GM19468 (cell line): ENCODE results near the gene ITPRIPL1.
"Not testable (repeated sequence)": the region's sequence is repeated elsewhere in the genome, so short reads cannot be mapped to it uniquely, and the experiment has no call there.

Experiments
- ATAC-seq: cut with Tn5 transposase; IDR thresholded peaks from one replicate; pipeline ENCODE4 v1.9.1; 2021; ENCODE audit warnings: mild to moderate bottlenecking, moderate library complexity, moderate number of reproducible peaks; ENCODE audit not compliant: unreplicated experiment; ENCODE audit errors: extremely low read depth

ITPRIPL1 gene

DNA sequence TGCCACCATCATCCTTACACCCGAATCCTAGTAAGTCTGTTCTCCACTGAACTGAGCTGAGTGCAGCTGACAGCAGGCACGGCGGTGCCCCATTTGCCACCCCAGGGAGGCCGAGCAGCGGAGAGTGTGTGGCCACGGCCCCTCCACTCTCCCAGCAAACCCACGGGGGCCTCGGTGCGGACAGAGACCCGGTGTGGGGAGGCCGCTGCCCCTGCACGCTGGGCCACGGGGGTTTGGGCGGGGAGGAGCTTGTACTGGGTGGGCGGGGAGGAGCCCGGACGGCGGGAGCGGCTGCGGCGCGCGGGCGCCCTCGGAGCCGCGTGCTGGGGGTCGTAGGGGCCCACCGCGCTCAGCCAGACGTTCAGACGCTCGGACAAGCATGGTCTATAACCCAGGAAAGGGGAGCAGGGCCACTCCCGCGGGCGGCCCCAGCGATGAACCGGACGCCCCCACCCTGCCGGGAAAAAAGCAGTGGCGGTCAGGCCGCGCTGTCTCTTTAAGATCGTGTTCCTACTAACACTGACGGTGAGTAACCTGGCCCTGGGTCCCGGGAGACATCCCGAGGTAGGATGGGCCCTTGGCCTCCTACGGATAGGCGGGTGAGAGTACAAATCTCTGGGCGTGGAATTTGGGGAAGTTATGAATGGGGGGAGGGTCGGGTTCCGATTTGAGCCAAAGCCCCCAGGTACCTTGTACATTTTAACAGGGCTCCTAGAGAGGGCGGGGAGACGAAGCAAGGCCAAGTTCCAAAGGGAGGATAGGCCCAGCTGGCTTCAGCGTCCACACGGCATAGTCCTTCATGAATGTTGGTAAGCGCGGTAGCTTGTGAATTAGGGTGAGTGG lies at the start of gene ITPRIPL1:
TSS of gene ITPRIPL1 (plus strand) at position 277 of the 843 bp plus-strand sequence. CDS start at position 800, 523 bp downstream.
- ATAC-seq = no peak

DNA sequence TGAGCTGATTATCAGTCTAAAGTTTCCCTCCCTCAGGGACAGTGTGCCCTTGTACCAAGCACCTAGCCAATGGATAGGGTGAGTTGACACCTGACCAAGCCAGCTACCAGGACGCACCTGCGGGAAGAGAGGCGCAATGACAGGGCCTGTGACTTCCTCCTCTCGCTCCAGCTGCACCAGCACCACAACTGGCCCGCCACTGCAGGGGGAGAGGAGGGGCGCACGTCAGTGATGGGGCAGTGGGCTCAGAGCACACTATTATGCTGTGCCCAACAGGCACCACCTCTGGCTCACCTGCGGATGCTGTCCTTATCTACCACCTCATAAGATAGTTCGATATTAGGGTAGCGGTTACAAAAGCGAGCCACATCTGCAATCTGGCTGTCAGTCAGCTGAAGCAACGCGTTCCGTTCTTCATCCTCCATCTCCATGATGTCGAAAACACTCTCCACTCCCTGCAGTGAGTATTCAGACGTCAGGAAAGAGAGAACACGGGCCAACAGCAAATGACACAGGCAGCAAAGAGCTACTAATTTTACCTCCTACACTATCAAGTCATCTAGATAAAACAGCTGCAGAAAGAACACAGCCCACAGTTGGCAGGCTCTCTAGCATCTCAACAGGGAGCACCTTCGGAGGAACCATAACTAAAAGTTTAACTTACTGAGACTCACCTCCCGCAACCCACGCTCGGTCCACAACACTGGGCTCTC lies 48.2 kb upstream of the ITPRIPL1 start:
- no peak for ATAC-seq

GRCh38 chr2:96287273-96287856 lies 37.8 kb upstream of the ITPRIPL1 start:
- no peak for ATAC-seq

DNA sequence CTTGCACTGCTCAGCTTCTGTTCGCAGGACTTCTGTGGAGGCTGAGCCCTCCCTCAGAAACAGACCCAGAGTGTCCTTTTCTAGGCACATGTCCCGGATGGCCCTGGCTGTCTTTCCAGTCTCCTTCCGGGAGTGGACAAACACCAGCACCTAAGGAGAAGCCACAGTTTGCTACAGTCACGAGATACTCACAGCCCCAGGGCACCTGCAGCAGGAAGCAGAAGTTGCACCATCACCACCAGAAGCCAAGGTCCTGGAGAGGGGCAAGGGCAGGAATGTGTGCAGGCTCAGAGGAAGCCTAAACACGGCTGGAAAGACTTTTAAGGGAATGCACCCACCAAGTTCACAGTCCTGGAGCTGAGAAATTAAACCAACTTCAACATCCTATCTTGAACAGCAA lies 33.4 kb upstream of the ITPRIPL1 start:
- no peak for ATAC-seq

DNA sequence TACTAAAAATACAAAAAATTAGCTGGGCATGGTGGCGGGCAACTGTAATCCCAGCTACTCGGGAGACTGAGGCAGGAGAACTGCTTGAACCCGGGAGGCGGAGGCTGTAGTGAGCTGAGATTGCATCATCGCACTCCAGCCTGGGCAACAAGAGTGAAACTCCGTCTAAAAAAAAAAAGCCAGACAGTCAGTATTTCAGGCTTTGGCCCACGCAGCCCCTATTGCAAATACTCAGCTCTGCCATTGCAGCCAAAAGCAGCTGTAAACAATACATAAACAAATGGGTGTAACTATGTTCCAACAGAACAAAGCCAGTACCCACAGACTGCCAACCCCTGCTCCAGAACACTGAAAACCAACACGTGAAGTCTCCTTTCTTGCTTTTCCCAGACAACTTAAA lies 30.8 kb upstream of the ITPRIPL1 start:
- not testable (repeated sequence) for ATAC-seq

DNA sequence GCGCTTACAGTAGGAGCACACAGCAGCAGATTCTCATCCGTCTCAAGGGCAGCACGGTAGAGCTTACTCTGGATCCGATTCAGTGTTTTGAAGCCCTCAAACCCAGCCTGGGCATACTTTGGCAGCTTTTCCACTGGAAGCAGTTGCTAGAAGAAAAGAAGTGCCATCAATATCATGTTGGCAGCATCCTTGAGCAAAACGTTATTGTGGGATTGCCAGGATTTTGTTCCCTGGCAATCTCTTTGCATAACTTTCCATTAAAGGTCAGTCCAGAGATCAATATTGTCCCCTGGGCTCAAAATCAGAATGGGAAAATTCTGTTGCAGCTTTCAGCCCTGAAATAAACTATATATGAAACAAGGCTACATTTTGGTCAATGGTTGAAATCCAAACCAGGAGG lies 28.2 kb upstream of the ITPRIPL1 start:
- no peak for ATAC-seq

DNA sequence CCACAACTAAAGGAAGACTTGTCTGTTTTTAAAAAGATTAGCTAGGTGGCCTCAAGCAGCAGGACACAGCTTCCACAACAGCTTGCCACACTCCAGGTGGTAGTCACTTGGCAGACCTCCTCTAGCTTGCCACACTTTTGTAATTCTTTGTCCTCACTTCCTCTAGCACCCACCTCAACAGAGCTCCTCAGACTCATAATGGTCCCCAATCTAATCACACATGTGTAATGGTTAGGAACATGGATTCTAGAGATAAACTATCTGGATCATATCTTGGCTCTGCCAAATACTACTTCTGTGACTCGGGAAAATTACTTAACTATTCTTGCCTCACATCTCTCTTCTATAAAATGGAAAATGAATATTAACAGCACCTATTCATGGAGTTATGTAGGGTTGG lies 23.3 kb upstream of the ITPRIPL1 start:
- no peak for ATAC-seq

DNA sequence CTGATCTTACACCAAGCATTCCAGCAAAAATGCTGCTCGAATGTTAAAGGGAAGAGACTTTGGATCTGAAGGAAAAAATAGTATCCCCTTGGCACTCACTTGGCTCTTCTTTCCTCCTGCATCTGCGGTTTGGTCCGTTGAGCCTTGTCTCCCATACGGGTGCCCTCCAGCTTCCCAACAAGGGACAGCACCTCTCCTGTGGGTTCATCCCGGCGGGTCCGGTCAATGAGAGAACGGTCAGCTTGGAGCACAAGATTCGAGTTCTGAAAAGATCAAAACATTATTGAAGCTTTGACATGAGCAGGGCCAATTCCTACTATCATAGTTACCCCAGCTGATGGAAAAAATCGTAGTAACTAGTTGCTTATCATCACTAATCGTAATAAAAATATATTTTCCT lies 20.5 kb upstream of the ITPRIPL1 start:
- ATAC-seq = no peak

GRCh38 chr2:96305091-96305978 lies 19.8 kb upstream of the ITPRIPL1 start, which contains the start of gene SNRNP200:
SNRNP200 (minus strand) TSS chr2:96305546; CDS start chr2:96305437, 109 bp downstream.
- ATAC-seq = peak; percentile 75

DNA sequence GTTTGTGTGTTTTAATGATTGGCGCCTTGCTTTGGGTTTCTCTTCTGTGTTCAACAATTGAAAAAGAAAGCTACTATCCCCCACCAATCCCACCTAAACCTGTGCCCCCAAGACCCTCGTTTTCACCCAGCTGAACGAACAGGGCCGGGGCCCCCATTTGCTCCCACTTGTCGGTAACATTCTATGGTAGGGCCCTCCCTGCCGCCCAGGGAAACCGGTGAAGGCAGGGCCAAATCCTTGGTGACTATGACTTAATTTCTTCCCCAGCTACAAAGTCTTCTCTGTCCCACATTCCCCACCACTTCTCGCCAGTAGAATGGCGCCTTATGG lies 19.2 kb upstream of the ITPRIPL1 start:
- ATAC-seq = no peak

GRCh38 chr2:96306370-96306769 lies 18.7 kb upstream of the ITPRIPL1 start:
- ATAC-seq = no peak

GRCh38 chr2:96308248-96308647 lies 16.9 kb upstream of the ITPRIPL1 start:
- no peak for ATAC-seq

DNA sequence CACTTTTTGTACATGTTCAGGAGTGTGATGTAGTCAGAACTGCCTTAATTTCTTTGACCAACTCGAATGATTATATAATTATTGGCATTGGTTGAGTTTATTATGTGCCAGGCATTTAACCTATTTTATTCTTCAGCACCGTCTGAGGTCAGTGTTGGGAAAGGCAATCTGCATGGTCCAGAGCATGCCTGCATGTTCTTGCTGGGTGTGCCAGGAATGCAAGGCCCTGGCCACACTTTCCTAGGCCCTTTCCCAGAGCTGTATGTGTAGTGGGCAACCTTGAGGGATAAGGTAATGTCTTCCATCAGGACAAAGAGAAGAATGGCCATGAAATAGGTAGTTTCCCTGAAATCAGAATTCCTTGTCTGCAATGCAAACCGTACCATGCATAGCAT lies 10.1 kb upstream of the ITPRIPL1 start:
- no peak for ATAC-seq

GRCh38 chr2:96315400-96316071 lies 9.6 kb upstream of the ITPRIPL1 start:
- ATAC-seq = no peak

DNA sequence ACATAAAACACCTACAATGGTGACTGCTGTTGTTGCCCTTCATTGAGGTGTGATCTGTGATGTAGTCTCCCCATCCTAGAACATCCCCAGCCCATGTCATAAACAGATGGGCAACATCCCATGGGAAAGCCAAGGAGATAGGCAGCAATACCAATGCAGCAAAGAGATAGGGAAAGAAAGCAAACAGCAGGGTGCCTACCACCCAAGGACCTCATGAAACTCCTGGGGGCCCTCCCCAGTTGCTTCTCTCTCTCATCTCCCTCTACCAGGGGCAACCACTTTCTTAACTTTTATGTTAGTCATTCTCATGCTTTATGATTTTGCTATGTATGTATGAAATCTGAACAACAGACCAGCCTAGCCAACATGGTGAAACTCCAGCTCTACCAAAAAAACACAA lies 8.1 kb upstream of the ITPRIPL1 start:
- no peak for ATAC-seq

GRCh38 chr2:96317584-96317997 lies 7.5 kb upstream of the ITPRIPL1 start:
- no peak for ATAC-seq

GRCh38 chr2:96318723-96319122 lies 6.4 kb upstream of the ITPRIPL1 start:
- no peak for ATAC-seq

DNA sequence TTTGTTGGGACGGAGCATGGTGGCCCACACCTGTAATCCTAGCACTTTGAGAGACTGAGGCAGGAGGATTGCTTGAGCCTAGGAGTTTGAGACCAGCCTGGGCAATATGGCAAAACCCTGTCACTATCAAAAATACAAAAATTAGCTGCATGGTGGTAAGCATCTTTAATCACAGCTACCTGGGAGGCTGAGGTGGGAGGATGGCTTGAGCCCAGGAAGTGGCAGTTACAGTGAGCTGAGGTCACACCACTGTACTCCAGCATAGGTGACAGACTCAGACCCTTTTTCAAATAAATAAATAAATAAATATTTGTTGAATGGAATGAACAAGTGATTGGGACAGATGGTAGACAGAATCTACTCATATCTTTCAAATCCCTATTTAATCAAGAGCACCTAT lies 5.7 kb upstream of the ITPRIPL1 start:
- ATAC-seq = no peak

DNA sequence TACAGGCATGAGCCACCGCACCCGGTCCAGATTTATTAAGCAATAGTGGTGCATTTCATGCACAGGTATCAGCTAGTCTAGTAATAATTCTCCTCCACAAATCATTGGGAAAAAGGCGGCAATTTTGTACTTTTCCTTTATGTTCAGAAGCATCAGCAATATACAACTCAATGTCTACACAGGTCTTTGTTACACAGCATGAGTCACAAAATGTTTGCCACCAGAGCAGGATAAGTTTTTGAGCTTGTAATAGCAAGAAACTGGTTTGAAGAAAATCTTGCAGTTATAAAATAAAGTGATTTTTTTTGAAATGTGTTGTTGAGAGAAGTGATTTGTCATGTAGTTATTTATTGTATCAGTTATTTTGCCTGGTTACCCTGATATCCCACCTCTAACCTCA lies 4.8 kb upstream of the ITPRIPL1 start:
- no peak for ATAC-seq
